HG03469 (cell line): ENCODE data around the gene TBX3.
"Not testable (repeated sequence)": the region's sequence is repeated elsewhere in the genome, so short reads cannot be mapped to it uniquely, and the experiment has no call there.

ENCODE experiments used
- ATAC-seq: cut with Tn5 transposase; IDR thresholded peaks from one replicate; pipeline ENCODE4 v1.9.1; 2021; ENCODE audit warnings: mild to moderate bottlenecking, moderate library complexity, moderate number of reproducible peaks; ENCODE audit not compliant: unreplicated experiment

The TBX3 gene

DNA sequence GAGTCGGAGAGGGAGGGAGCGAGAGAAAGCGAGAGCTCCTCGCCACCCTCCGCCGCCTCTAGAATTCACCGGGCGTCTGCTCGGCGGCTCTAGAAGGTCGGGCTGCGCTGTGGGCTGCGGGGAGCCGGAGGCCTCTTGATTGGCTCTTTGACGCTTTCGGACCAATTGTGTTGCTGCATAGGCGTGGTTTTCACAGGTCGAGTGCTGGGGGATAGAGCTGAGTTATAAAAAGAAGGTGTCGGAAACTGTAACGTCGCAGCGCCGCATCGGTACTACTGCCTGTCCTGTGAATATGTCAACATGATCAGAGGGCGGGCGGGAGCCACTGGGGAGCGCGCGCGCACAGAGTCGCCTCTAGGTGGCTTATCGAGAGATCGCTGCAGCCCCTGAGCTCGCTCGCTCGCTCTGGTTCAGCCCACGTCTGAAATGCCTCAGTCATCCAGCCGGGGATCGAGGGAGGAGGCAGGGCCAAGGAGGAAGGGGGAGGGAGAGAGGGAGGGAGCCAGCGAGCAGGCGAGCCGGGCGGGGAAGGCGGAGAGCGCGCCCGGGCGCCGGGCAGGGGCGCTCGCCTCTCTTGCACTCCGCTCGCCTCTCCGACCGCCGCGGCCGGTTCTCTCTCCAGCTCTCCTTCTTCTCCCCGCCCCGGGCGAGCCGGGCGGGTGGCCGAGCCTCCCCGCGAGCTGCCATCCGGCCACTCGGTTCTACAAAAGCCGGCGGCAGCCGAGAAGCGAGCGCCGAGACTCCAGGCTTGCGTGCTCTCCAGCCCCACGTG, at the start of gene TBX3:
Gene TBX3, minus strand, starts transcription at position 78 of the 772 bp plus-strand sequence. CDS start 975 bp downstream, outside the sequence.
- ATAC-seq: no peak

DNA sequence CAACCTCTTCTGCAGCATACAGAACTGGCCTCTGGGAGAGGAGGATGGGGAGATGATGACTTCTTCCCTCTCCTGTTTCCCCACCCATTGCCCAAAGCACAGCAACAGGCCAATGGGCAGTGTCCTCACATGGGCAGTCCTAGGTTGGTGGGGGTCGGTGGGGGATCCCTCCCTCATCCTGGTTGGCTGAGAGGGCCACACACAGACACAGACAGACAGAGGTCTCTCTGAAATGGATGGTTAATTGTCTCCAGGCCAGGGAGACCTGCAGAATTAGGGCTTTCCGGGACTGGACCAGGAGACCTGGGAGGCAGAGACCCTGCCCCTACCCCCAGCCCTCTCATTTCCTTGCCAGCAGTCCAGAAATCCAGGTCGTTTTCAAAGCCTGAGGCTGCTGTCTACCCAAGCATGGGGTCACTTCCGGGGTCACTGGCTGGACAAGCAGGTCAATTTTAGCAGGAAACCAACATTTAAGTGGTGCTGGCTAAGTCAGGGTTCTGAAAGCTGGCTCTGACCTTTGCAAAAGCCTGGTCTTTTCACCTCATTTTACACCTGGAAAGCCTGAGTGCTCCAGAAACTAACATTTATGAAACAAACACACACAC, 48.6 kb upstream of the TBX3 start:
- ATAC-seq: no peak

DNA sequence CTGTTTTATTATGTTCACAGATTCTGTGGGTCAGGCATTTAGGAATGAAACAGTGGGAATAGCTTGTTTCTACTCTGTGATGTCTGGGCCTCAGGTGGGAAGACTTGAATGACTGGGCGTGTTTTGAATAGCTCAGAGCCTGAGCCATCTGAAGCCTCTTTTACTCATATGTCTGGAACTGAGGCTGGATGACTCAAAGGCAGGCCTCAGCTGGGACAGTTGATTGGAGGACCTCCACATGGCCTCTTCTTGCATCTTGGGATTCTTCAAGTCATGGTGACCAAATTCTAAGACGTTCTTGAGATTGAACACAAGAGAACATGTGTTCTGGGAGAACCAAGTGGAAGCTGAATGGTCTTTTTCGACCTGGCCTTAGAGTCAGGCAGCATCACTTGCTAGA, 45.8 kb upstream of the TBX3 start:
- no peak for ATAC-seq

DNA sequence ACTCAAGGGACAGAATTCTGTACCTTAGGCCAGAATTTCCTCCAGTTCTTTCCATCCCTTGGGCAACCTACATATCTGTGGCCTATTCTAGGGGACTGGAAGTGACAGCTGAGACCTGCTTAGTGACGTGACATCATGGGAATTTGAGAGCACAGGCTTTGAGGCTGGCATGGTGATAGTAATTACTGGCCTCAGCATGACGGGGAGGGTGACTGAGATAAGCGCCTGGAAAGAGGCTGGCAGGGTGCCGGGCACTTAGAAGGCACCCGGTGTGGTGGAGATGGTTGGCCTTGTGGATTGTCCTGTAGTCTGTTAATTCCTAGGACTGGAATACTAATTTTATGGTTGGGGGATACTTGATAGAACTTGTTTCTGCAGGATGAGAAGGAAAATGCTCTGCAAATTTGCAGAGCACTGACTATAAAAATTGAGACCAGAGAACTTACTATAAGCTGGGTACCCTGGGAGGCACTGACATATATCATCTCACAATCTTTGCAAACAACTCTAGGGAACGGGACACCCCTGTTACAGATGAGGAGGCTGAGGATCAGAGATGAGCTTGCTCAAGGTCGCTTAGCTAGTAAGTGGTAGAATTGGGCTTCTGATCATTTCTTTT, 42.2 kb upstream of the TBX3 start:
- ATAC-seq: no peak

DNA sequence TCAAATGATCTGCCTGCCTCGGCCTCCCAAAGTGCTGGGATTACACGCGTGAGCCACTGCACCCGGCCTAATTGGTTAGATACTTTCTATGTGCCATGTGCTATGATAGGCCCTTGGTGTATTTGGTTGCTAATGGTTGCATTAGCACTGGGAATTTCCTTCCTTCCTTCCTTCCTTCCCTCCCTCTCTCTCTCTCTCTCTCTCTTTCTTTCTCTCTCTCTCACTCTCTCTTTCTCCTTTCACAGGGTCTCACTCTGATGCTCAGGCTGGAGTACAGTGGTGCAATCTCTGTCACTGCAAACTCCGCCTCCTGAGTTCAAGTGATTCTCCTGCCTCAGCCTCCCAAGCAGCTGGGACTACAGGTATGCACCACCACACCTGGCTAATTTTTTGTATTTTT, 38.2 kb upstream of the TBX3 start:
- not testable (repeated sequence) for ATAC-seq

DNA sequence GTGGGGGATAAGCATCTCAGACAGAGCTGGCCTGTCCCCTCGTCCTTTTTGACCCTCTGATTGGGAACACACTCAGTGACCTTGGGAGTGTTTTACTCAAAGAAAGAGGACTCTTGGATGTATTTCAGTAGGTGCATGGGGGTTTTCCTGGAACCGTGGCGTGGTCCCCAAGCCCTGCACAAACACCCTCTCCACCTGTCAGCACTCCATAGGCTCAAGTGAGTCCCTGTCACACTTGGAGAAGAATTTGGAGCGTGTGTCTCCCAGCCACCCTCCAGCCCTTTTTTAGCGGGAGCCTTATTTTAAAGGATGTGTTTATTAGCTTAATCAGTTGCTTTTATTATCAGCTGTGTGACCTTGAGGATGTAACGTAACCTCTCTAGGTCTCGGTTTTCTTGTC, 37.3 kb upstream of the TBX3 start:
- ATAC-seq: no peak

DNA sequence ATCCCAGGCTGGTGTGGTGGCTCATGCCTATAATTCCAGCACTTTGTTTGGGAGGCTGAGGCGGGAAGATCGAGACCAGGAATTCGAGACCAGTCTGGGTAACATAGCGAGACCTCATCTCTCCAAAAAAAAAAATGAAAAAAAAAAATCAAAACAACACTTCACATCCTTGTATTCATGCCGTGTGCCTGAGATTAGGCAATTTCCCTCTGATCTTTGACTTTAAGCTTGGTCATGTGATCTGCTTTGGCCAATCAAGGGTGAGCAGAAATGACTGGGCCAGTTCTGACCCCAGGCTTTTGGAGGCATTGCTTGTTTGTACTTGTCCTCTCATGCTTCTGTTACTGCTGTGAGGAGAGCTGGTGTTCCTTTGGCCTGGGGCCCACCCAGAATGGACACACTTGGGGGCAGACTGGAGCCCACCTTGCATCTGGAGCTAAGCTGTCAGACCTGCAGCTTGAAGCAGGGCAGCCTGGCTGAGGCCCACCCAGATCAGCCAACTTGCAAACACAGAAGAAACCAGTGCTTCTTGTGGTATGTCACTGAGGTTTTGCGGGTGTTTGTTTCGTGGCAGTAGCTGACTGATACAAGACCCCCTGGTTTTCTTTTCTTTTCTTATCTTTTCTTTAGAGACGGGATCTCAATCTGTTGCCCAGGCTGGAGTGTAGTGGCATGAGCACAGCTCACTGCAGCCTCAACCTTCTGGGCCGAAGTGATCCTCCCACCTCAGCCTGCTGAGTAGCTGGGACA, 29.7 kb upstream of the TBX3 start:
- no peak for ATAC-seq

DNA sequence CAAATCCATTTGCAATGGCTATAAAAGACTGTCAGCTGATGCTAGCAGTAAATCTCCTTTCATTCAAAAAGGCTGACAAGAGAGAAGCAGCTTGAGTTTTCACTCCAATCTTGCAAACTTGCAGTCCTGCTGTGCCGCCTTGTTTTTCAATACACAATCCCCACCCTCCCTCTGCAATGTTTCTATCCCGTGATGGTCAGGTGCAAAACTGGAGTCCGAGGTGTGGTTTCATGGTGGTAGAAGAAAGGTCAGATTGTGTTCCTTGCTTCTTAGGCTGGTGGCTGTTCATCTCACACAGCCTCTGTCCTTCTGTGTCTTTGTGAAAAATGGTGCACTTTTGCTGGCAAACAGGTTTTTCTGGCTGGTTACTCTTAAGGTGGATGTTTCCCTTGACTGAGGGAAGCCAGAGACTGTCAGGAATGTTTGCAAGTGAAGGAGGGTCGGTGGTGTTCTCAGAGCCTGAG, 27.7 kb upstream of the TBX3 start:
- no peak for ATAC-seq

DNA sequence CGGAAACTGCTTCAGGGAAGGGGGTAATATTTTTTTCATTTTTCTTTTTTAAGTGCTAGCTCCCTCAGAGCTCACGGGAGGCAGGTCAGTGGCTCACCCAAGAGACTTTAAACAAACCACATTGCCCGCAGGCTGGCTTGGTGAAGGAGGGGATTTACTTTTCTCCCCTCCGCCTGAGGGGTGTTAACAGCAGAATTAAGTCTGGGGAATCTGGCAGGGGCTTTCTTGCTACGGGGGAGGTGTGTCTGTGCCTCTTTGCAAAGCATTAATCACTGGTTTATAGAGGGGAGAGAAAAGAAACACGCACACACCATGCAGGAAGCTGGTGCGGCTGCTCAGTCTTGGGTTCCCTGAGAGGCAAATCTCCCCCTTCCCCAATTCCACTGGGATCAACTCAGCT, 26.2 kb upstream of the TBX3 start:
- ATAC-seq: no peak

DNA sequence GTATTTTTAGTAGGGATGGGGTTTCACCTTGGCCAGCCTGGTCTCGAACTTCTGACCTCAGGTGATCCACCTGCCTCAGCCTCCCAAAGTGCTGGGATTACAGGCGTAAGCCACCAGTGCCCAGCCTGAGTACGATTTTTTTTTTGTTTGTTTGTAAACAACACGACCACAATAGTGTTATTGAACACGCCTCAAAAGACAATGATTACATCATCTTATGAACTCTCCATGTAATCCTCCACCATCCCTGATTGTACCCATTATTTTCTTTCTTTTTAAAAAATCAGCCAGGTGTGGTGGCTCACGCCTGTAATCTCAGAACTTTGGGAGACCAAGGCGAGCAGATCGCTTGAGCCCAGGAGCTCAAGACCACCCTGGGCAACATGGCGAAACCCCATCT, 25.1 kb upstream of the TBX3 start:
- no peak for ATAC-seq

DNA sequence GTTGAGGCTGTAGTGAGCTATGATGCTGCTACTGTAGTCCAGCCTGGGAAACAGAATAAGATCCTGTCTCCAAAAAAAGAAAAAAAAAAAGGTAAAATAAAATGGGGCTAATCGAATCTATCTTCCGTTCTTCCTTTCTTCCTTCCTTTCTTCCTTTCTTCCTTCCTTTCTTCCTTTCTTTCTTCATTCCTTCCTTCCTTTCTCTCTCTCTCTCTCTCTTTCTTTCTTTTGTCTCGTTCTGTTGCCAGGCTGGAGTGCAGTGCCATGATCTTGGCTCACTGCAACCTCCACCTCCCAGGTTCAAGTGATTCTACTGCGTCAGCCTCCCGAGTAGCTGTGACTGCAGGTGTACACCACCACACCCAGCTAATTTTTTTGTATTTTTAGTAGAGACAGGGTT, 24.6 kb upstream of the TBX3 start:
- not testable (repeated sequence) for ATAC-seq

DNA sequence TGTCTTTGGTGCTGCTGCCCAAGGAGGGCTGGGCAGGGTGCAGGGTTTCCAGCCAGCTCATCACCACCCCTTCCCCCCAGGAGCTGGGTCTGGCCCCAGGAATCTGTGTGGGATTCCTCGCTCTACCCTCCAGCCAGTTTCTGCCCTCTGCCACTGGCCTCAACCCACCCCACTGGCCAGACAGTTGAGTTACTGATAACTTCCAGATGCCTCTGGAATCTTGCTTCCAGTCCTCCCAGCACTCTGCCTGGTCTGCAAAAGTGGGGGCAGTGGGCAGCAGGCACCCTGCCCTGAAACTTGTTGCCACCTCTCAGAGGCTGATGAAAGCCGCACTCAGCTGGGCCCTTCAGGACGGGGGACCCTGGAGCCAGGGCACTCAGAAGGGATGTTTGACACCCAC, 20.1 kb upstream of the TBX3 start:
- ATAC-seq: no peak

DNA sequence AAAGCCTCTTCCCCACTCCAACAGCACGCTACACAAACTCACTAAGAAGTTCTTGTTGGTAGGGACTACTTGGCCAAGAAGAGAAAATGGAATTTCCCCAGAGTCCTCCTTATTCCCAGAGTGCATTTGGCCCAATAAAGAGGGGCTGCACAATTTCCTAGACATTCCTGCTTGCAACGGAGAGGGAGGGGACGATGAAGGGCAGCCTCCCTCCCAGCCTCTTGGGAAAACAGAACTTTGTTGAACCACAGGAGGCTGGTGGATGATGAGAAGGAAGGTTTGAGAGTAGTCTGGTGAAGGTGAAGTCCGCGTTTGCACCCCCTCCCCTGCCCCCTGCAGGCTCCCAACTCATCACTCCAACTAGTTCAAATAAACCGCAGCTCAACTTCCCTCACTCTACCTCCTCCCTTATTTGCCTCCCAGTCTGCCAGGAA, 19.1 kb upstream of the TBX3 start:
- ATAC-seq: no peak

DNA sequence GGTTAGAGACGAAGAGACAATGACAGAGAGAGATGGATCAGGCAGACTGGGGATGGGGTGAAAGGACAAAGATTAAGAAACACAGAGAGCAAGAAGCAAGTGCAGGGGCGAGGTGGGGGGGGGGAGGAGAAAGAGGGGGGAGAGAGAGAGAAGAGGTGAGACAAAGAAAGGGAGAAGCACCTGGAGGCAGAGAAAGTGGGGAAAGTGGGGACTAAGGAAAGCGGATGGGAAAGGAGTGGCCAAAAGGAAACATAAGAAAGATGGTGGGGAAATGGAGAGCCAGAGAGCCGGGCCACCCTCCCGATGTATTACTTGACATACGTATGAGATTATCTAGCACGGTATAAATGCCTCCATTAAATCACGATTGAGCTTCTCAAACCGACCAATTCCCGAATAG, 18.5 kb upstream of the TBX3 start:
- ATAC-seq: no peak

DNA sequence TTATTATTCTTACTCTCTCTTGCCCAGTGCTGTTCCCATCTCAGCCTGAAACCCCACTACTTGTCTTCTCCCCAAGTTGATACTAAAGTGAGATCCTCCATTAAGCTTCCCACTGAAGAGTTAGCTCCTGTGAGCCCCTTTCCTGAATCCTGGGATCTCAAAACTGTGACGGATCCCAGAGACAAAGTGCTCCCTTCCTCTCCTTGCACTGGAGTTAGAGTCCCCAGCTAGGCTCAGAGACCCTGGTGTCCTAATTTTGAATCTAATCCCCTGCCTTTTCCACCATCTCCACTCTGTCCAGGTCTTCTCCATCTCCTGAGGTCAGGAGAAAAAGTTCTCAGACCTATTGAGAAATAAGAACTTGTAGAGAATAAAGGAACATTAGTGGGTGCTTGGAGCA, 17.6 kb upstream of the TBX3 start:
- no peak for ATAC-seq

DNA sequence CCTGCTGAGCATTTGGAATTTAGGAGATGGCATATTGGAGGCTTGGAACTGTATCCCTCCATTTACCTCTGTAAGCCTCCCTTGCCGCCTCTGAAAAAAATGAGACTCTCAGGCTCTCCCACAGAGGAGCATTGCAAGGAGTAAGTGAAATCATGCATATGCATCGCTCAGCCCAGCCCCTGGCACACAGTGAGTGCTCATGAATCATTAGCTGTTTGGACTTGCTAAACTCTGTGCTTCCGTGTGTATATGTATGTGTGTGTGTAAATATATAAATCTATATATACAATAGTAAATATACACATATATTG, 17.1 kb upstream of the TBX3 start:
- no peak for ATAC-seq

DNA sequence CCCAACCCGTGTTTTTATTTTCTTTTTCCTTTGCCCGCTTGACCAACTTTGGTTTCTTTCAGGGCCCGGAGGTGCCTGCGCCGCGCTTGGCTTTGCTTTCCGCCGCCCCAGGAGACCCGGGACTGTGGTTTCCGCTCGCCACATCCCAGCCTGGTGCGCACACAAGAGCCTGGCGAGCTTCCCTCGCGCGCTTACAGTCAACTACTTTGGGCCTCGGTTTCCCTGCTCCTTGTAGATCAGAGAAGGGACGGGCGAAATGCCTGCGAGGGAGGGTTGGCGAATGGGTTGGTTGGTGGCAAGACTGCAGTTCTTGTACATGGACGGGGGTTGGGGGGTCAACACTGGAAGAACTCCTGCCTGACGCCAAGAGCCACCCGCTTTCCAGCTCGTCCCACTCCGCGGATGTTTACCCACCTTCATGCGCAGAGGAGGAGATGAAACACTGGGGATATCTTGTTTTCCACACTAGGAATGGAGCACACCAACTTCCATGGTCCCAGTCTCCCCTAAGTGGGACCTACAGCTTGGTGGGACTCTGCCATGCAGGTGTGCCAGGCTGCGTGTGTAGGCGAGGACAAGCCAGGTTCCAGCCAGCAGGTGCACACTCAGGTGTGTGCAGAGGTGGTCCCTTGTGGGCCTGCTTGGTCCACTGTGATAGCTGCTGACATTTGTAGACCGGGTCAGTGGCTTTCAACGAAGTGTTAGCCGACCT, 16.6 kb upstream of the TBX3 start:
- ATAC-seq: no peak

DNA sequence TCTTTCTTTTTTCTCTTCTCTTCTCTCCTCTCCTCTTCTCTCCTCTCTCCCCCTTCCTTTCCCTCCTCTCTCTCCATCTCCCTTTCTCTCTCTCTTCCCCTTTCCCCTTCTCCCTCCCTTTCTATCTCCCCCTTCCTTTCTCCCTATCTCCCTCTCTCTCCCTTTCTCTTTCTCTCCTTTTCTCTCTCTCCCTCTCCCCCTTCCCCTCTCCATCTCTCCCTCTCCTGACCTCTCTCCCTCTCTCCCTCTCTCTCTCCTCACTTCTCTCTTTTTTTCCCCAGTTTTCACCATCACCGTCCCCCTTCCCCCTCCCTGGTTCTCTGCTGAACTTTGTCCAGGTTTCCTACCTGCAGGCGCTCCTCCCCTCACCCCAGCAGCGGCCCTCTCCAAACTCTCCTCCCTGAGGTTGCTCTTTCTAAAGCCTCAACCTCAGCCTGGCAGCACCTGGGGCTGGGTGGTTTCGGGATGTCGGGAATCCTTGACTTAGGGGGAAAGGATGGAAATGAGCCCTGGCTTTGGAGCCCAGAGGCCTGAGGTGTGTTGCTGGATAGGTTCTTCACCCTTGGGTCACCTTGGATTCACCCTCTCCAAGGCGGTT, 14.7 kb upstream of the TBX3 start:
- ATAC-seq: no peak

DNA sequence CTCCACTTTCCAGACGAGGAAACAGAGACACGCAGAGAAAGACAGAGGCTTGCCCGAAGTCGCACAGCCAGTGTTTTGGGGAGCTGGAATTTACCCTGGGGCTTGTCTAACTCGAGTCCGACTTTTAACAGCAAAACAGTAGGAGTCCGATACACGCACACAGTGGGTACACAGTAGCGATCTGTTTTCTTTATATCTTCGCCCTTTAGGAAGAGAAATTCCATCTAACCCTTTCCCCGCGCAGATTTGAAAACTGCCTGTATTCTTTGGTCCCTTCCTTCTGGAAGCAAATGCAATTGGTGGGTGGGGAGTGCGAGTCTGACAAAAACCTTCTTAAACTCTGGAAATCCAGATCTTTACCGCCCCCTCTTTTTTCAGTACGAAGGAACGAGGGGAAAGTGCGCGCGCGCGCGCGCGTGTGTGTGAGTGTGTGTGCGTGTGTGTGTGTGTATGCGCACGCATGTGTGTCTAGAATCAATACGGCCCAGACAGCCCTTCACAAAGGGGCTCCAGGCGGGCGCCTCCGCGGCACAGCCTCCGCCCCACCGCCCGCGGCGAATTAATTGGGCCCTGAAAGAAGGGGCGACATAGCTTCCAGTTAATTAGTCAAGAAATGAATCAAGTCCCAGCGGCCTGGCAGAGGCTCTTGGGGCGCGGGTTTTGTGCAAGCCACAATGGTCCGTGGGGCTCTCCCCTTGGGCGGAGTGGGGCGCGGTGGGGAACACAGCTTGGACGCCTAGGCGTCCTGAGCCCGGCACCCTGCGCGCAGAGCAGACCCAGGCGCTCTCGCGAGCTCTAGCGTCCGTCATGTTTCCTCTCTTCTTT, 14.0 kb upstream of the TBX3 start:
- ATAC-seq: no peak

DNA sequence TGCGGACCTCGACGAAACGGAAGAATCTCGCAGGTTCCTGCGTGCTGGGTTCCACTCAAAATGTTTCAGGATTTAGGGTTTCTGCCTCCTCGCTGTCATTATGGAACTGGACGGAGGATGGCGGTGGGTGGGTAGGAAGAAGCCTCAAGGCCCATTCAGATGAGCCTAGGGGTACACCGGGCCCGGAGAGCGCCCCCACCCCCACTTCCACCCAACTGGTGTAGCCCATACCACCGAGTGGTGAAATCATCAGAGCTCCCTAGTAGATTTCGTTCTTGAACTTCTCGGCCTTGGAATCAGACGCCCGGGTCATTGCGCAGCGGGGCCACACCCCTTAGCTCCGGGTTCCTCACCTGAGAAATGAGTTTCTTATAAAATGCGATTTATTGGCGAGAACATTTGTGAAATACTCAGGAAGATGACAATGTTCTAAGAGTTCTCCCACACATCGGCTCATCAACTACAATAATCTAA, 13.3 kb upstream of the TBX3 start:
- no peak for ATAC-seq
